NB4 (cell line): ENCODE data around the gene ANO10.

Source experiments
- DNase-seq: peaks from one replicate; pipeline ENCODE4 v3.0.0; 2010; ENCODE audit warnings: low read depth
- H3K4me3 ChIP-seq: one replicate; pipeline ENCODE4 v1.5.1; 2011; ENCODE audit warnings: mild to moderate bottlenecking, low read depth, low read length, moderate library complexity
- CTCF ChIP-seq: IDR thresholded peaks from one replicate; pipeline ENCODE4 v1.5.1; 2012; ENCODE audit warnings: low read depth, low read length
- MAX ChIP-seq: IDR thresholded peaks from 2 replicates; pipeline ENCODE4 v1.6.1; 2011; ENCODE audit warnings: low read depth, low read length
- MYC ChIP-seq: IDR thresholded peaks from 2 replicates; pipeline ENCODE4 v1.6.1; 2011; ENCODE audit warnings: low read depth, low read length
- POLR2A ChIP-seq: IDR thresholded peaks from 2 replicates; pipeline ENCODE4 v1.6.1; 2011; ENCODE audit warnings: mild to moderate bottlenecking; ENCODE audit not compliant: insufficient read length; ENCODE audit errors: extremely low read depth

Gene ANO10

GRCh38 chr3:43629257-43629656 lies 7.4 kb upstream of the ANO10 start:
- TF ChIP-seq MAX (no peak), POLR2A (no peak), MYC (no peak)
- DNase-seq, result no peak
- no peak overlapping the region for H3K4me3 ChIP-seq

- TF ChIP-seq MYC (no peak), MAX (no peak)
- no peak for DNase-seq
- no peak overlapping the region for H3K4me3 ChIP-seq
Observed at GRCh38 chr3:43627360-43627759, 5.5 kb upstream of the ANO10 start.

- no peak for TF ChIP-seq POLR2A
- no peak for TF ChIP-seq MAX
- no peak for TF ChIP-seq MYC
- no peak for TF ChIP-seq CTCF
- DNase-seq, result no peak
- H3K4me3 ChIP-seq, result no peak overlapping the region
Observed at GRCh38 chr3:43624619-43625305, 3.0 kb upstream of the ANO10 start.

GRCh38 chr3:43620831-43621655 lies 768 bp downstream of the ANO10 start:
- no peak for TF ChIP-seq MYC
- TF ChIP-seq MAX, result no peak
- no peak for TF ChIP-seq CTCF
- TF ChIP-seq POLR2A, result no peak
- DNase-seq, result no peak
- peak overlapping the region; percentile 28 for H3K4me3 ChIP-seq

- no peak for DNase-seq
- TF ChIP-seq CTCF (no peak), POLR2A (no peak), MAX (no peak), MYC (no peak)
- H3K4me3 ChIP-seq, result no peak overlapping the region
Observed at GRCh38 chr3:43619588-43619987, 2.2 kb downstream of the ANO10 start.

GRCh38 chr3:43618142-43618541 lies 3.7 kb downstream of the ANO10 start:
- no peak overlapping the region for H3K4me3 ChIP-seq
- DNase-seq, result no peak
- TF ChIP-seq CTCF (no peak), POLR2A (no peak), MYC (no peak)

- no peak for DNase-seq
- no peak overlapping the region for H3K4me3 ChIP-seq
- TF ChIP-seq MAX (no peak), MYC (no peak), CTCF (no peak), POLR2A (no peak)
Observed at GRCh38 chr3:43616034-43616433, 5.8 kb downstream of the ANO10 start.
